K562 (cell line): Measurements from ENCODE around the gene ST6GALNAC1. TPM values are rescaled to one million over a fixed set of nuclear protein-coding genes. Genes with fewer than 3 reads are reported as not detected.

Experiments
- ATAC-seq: fragments of 200-7000 bp; cut with Tn5 transposase; 3 replicates; pipeline ENCODE4 v1.9.1; 2020; ENCODE audit warnings: moderate library complexity
- BruUV-seq: library from RNA; stranded (reverse); fragments of 400-500 nt; replicated peaks from 2 replicates; lab custom pipeline; 2021; lab: Mats Ljungman, UMichigan
- CTCF ChIA-PET: fragments of 300-600 bp; formaldehyde crosslinking; extraction: SDS; loops from one replicate; lab custom pipeline; 2021; ENCODE audit warnings: low intra/inter-chr PET ratio; lab: Yijun Ruan, JAX
- POLR2A ChIA-PET: fragments of 300-600, 350-650 bp; sonication (Branson Sonifier 250); formaldehyde crosslinking; extraction: SDS; loops from one replicate; lab custom pipeline; 2021; ENCODE audit warnings: antibody characterized with exemption, inconsistent platforms; lab: Yijun Ruan, JAX
- DNase-seq, 4 experiments: peaks; one replicate each; pipeline versions ENCODE4 v3.0.0 to v3.0.0-alpha.2; 2011 to 2018; ENCODE audit warnings: low spot score in 3 of 4, mixed read lengths in 3 of 4; ENCODE audit errors: extremely low read depth in 1 of 4
- FAIRE-seq: peaks from 2 replicates; lab custom pipeline; 2011; peaks lifted over from hg19 to GRCh38; lab: Jason Lieb, UNC
- H2AFZ ChIP-seq: 2 replicates; pipeline ENCODE4 v1.6.0; 2011; ENCODE audit warnings: low read depth, low read length, control low read depth, inconsistent platforms
- H3K27ac ChIP-seq: fragments of 200-600 bp; 3 replicates; pipeline ENCODE4 v1.8.0; 2011; ENCODE audit warnings: low read depth, mild to moderate bottlenecking, control low read depth, inconsistent platforms, low read length, moderate library complexity, mixed read lengths; ENCODE audit errors: extremely low read depth
- H3K27me3 ChIP-seq, 2 experiments: fragments of 300-600 bp in 1 of 2; 2 replicates in 1 of 2; 3 replicates in 1 of 2; pipeline versions ENCODE4 v1.6.0 to v1.8.0; 2011; ENCODE audit warnings: inconsistent platforms in 2 of 2, low read length in 2 of 2, mild to moderate bottlenecking in 1 of 2, mixed read lengths in 1 of 2, moderate library complexity in 1 of 2; ENCODE audit not compliant: control insufficient read depth in 2 of 2, insufficient read depth in 2 of 2
- H3K36me3 ChIP-seq: fragments of 300-600 bp; 3 replicates; pipeline ENCODE4 v1.8.0; 2011; ENCODE audit warnings: mild to moderate bottlenecking, low read length, inconsistent platforms; ENCODE audit not compliant: control insufficient read depth, insufficient read depth
- H3K4me1 ChIP-seq, 2 experiments: fragments of 200-600 bp in 1 of 2; replicated peaks in 1 of 2; 2 replicates in 1 of 2; 3 replicates in 1 of 2; pipeline versions ENCODE4 v1.5.1 to v1.8.0; 2011; ENCODE audit warnings: inconsistent platforms in 2 of 2, low read length in 2 of 2, mild to moderate bottlenecking in 1 of 2, mixed read lengths in 1 of 2, moderate library complexity in 1 of 2; ENCODE audit not compliant: control insufficient read depth in 2 of 2, insufficient read depth in 2 of 2
- H3K4me2 ChIP-seq: 2 replicates; pipeline ENCODE4 v1.6.1; 2011; ENCODE audit warnings: low read length, control low read depth, inconsistent platforms, mixed read lengths; ENCODE audit not compliant: insufficient read depth
- H3K4me3 ChIP-seq: fragments of 200-600 bp; sonication (generic), shearing (Covaris generic); 2 replicates; pipeline ENCODE4 v1.5.1; 2016; ENCODE audit warnings: control low read depth, inconsistent platforms
- H3K79me2 ChIP-seq: fragments of 200-600 bp; 3 replicates; pipeline ENCODE4 v1.8.0; 2011; ENCODE audit warnings: low read length, inconsistent platforms; ENCODE audit not compliant: control insufficient read depth, insufficient read depth
- H3K9ac ChIP-seq, 2 experiments: 2 replicates each; pipeline versions ENCODE4 v1.6.0 to v1.6.1; 2011; ENCODE audit warnings: low read depth in 2 of 2, low read length in 2 of 2, control low read depth in 1 of 2, inconsistent platforms in 1 of 2, mild to moderate bottlenecking in 1 of 2, mixed read lengths in 1 of 2; ENCODE audit not compliant: insufficient read depth in 1 of 2
- H3K9me1 ChIP-seq: one replicate; pipeline ENCODE4 v1.6.0; 2011; ENCODE audit warnings: inconsistent platforms, mild to moderate bottlenecking, low read length, moderate library complexity; ENCODE audit not compliant: control insufficient read depth, insufficient read depth
- H3K9me3 ChIP-seq: replicated peaks from 2 replicates; pipeline ENCODE4 v1.5.1; 2011; ENCODE audit warnings: low read depth, low read length, inconsistent platforms; ENCODE audit not compliant: control insufficient read depth, insufficient read depth
- H4K20me1 ChIP-seq: replicated peaks from 2 replicates; pipeline ENCODE4 v1.6.1; 2011; ENCODE audit warnings: low read length, inconsistent platforms, mixed read lengths; ENCODE audit not compliant: control insufficient read depth, insufficient read depth
- CHD4 ChIP-seq: fragments of 200-600 bp; sonication (generic); IDR thresholded peaks from 3 replicates; pipeline ENCODE4 v1.6.1; 2012; ENCODE audit warnings: low read depth, mild to moderate bottlenecking, mixed read lengths, low read length, inconsistent platforms; ENCODE audit not compliant: insufficient read depth, insufficient replicate concordance, poor library complexity, severe bottlenecking
- MAZ ChIP-seq, 2 experiments: fragments of 450-650 bp in 1 of 2; sonication (generic) in 1 of 2; formaldehyde crosslinking; IDR thresholded peaks in 1 of 2; conservative IDR thresholded peaks in 1 of 2; 2 replicates each; pipeline versions ENCODE4 v1.4.0 to v1.5.0; 2020; ENCODE audit warnings: mild to moderate bottlenecking in 1 of 2, missing genetic modification reagents in 1 of 2
- NCOA2 ChIP-seq, 2 experiments: fragments of 450-650 bp; IDR thresholded peaks; 2 replicates each; pipeline ENCODE4 v1.6.1; 2018; ENCODE audit warnings: mild to moderate bottlenecking in 2 of 2, moderate library complexity in 1 of 2; ENCODE audit not compliant: partially characterized antibody in 2 of 2
- NFXL1 ChIP-seq: fragments of 450-650 bp; formaldehyde crosslinking; IDR thresholded peaks from 2 replicates; pipeline ENCODE4 v1.4.0; 2021; ENCODE audit warnings: mild to moderate bottlenecking
- PRMT5 ChIP-seq: sonication (generic); formaldehyde crosslinking; IDR thresholded peaks from 2 replicates; pipeline ENCODE4 v1.5.0; 2020; ENCODE audit warnings: missing genetic modification reagents
- RAD21 ChIP-seq, 2 experiments: fragments of 250-450 bp in 1 of 2; fragments of 450-650 bp in 1 of 2; sonication (Bioruptor Pico) in 1 of 2; formaldehyde crosslinking in 1 of 2; IDR thresholded peaks in 1 of 2; conservative IDR thresholded peaks in 1 of 2; 2 replicates each; pipeline versions ENCODE4 v1.4.0 to v1.8.0; 2020 to 2022; ENCODE audit warnings: mild to moderate bottlenecking in 2 of 2, moderate library complexity in 1 of 2
- RCOR1 ChIP-seq, 2 experiments: IDR thresholded peaks; 2 replicates each; pipeline ENCODE4 v1.6.1; 2012; ENCODE audit warnings: low read depth in 2 of 2, low read length in 2 of 2, borderline replicate concordance in 1 of 2, improper control_type of control experiment in 1 of 2
- SMARCA5 ChIP-seq: fragments of 450-650 bp; IDR thresholded peaks from 2 replicates; pipeline ENCODE4 v1.6.1; 2016
- WHSC1 ChIP-seq: IDR thresholded peaks from one replicate; pipeline ENCODE4 v1.6.1; 2012; ENCODE audit warnings: low read length, control low read depth, inconsistent platforms
- ZNF76 ChIP-seq: fragments of 250-450 bp; sonication (Bioruptor Pico); IDR thresholded peaks from 2 replicates; pipeline ENCODE4 v1.4.0; 2020; ENCODE audit warnings: mild to moderate bottlenecking, moderate library complexity, borderline replicate concordance
- WGBS: fragments of 100-300 bp; shearing (Covaris generic); methylation state at CpG from one replicate; pipeline ENCODE4 v1.1.6; 2016; ENCODE audit warnings: low coverage, mixed read lengths; ENCODE audit not compliant: insufficient coverage; ENCODE audit errors: missing lambda C conversion rate; 5-methylcytosine and 5-hydroxymethylcytosine counted together
- in situ Hi-C: fragments of 300-500 bp; cut with MboI; formaldehyde crosslinking; loops from 4 replicates; pipeline ENCODE4 v1.15.0; 2018; ENCODE audit warnings: inconsistent platforms, mixed read lengths
- intact Hi-C: fragments of 100-400 bp; cut with micrococcal nuclease; formaldehyde crosslinking; loops from 2 replicates; pipeline ENCODE4 v1.14.2; 2022
- polyA plus RNA-seq, 8 experiments: library from polyadenylated mRNA; depleted of rRNA in 4 of 8; stranded (reverse) in 5 of 8; unstranded in 3 of 8; fragments of >200 nt; fragmentation: Nextera tagmentation in 2 of 8; fragmentation: Illumina TruSeq in 1 of 8; extraction: Ambion mirVana in 2 of 8; extraction: Trizol in 1 of 8; gene quantifications; 2 replicates each; pipeline versions ENCODE4 v1.2.1 to v1.2.3, GENCODE V29; 2011 to 2014; ENCODE audit warnings: inconsistent platforms in 1 of 8, missing spikeins in 1 of 8
- total RNA-seq, 7 experiments: library from RNA; depleted of rRNA in 6 of 7; stranded (reverse); fragments of >200 nt in 6 of 7; fragmentation: Illumina TruSeq in 2 of 7; extraction: Trizol in 2 of 7; gene quantifications; 2 replicates each; pipeline versions ENCODE4 v1.2.1 to v1.2.3, GENCODE V29; 2011 to 2021; ENCODE audit warnings: low replicate concordance in 1 of 7
- TF ChIP-seq, protein P1 (sequence below): sonication (generic); formaldehyde crosslinking; IDR thresholded peaks from 2 replicates; pipeline ENCODE4 v1.8.1; 2023; ENCODE audit warnings: mild to moderate bottlenecking, missing genetic modification reagents

Gene ST6GALNAC1
- total and polyA plus RNA-seq, 9 of the 15 experiments (the other 6 are each of a cell fraction or from before 2014, with no cell fraction given): 20.6 to 68.4 (median 50.5) TPM

DNA sequence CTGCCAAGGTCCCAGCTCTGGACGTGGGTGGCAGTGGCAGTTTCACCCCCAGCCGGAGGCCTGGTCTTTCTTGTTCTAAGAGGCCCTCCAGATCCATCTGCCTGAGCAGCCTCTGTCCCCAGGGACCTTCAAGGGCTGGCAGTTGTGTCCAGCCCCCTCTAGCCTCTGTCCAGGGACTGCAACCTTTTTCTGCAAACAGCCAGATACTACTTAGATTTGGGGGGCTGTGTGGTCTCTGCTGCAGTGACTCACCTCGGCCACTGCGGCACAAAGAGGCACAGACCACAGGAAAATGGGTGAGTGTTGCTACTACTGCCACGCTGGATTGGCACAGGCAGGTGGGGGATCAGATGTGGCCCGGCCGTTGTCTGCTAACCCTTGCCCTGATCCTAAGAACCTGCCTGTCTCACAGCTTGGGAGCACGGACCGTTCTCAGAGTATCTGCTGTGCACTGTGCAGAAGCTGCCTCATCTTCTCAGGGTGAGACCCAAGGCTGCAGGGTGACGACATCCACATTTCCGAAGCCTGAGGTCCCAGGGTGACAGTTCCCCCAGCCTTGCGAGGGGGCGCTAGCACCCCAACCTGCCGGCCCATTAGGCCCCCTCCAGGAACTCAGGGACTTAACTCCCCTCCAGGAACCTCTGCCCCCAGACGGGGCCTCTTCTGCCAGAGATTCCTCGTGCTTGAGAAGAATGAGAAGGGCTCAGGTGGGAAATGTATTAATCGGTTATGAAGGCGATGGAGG, 39.6 kb upstream of the ST6GALNAC1 start (continued):
- TF ChIP-seq SMARCA5 (no peak), RAD21 (CRISPR knock-in tag; conservative IDR thresholded peaks at IDR 0.05 in 1 of 2, IDR thresholded peaks at IDR 0.05 in 1 of 2) (peak in 1 of 2 experiments; percentile 58; a peak in 2 of 4 replicates), MAZ (CRISPR knock-in tag; conservative IDR thresholded peaks at IDR 0.05 in 1 of 2, IDR thresholded peaks at IDR 0.05 in 1 of 2) (no peak), WHSC1 (no peak), RCOR1 (IDR thresholded peaks at IDR 0.05; ENCODE audit: borderline replicate concordance in 1 of 2, low read depth in 2 of 2, low read length in 2 of 2) (0 out of 4 replicates have a peak, but pooled peaks of 1 of the 2 experiments have one; percentile 26)
- TF ChIP-seq, all 486 proteins: peak for 8

DNA sequence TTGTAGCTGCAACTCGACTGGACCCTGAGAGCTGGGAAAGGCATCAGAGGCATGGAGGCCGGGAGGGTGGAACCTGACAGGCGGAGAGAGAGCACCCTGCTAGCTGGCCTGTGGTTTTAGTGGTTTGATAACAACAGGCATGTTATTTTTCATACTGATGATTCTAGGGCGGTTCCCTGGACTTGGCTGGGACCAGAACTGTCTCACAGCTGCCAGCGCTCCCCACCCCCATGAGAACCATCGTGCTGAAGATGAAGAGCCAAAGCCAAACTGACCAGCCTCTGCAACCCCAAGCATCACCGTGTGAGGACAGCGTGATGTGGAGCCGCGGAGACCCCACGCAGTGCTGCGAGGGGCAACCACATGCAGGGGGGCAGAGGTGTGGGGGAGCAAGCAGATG, 38.7 kb upstream of the ST6GALNAC1 start:
- intact Hi-C loops (loop anchor here (5.0 kb wide), 1 partner anchor 60 kb away; no protein-coding TSS in a partner anchor), in situ Hi-C loops (loop anchor here (5.0 kb wide), 1 partner anchor 160 kb away; no protein-coding TSS in a partner anchor)
- Histone ChIP-seq H3K4me2 (peak overlapping the region; percentile 6; the same call in 1 of the 2 replicates), H3K4me1 (peaks cover 18 to 52% of the 10 kb centered on the region in 2 experiments), H3K9ac (peak overlapping the region in 1 of 2 experiments; percentile 76; a peak in 2 of 4 replicates), H3K27ac (no peak overlapping the region), H3K27me3 (no peaks in the 10 kb centered on the region), H3K4me3 (no peak overlapping the region), H3K9me3 (no peaks in the 10 kb centered on the region), H3K36me3 (no peaks in the 10 kb centered on the region), H2AFZ (no peak overlapping the region), H4K20me1 (no peaks in the 10 kb centered on the region; the same call in none of the 2 replicates), H3K79me2 (no peaks in the 10 kb centered on the region), H3K9me1 (no peaks in the 10 kb centered on the region)
- CTCF ChIA-PET: interaction anchor here (1.0 kb wide), 2 partner anchors 32 to 142 kb away, joined by 3 read pairs; partner anchors contain the start of gene PRCD
- no TSS peak for BruUV-seq
- 38% methylated on average over 12 of the region's 12 CpGs for WGBS
- peak; percentile 18; the same call in 2 of the 3 replicates for ATAC-seq
- POLR2A ChIA-PET: interaction anchor here (0.5 to 2.2 kb wide), 13 partner anchors 9 to 175 kb away, joined by 3 to 18 read pairs (median 4); partner anchors contain the start of genes MFSD11 and SRSF2
- peak in 3 of 4 experiments; percentile 7 to 54 (median 40) for DNase-seq
- FAIRE-seq: peak; percentile 6
- TF ChIP-seq, protein P1, sequence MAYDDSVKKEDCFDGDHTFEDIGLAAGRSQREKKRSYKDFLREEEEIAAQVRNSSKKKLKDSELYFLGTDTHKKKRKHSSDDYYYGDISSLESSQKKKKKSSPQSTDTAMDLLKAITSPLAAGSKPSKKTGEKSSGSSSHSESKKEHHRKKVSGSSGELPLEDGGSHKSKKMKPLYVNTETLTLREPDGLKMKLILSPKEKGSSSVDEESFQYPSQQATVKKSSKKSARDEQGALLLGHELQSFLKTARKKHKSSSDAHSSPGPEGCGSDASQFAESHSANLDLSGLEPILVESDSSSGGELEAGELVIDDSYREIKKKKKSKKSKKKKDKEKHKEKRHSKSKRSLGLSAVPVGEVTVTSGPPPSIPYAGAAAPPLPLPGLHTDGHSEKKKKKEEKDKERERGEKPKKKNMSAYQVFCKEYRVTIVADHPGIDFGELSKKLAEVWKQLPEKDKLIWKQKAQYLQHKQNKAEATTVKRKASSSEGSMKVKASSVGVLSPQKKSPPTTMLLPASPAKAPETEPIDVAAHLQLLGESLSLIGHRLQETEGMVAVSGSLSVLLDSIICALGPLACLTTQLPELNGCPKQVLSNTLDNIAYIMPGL: no peak
- no peak for TF ChIP-seq CHD4
- no peak for TF ChIP-seq NCOA2 (IDR thresholded peaks at IDR 0.05; ENCODE audit: partially characterized antibody in 2 of 2)
- no peak for TF ChIP-seq PRMT5 (CRISPR knock-in tag)
- TF ChIP-seq NFXL1 (CRISPR knock-in tag): no peak
- no peak for TF ChIP-seq ZNF76 (CRISPR knock-in tag)
